HG03354 (cell line): ENCODE results near the gene C1S.
"Not testable (repeated sequence)": the region's sequence is repeated elsewhere in the genome, so short reads cannot be mapped to it uniquely, and the experiment has no call there.

Source experiments
- ATAC-seq: cut with Tn5 transposase; IDR thresholded peaks from one replicate; pipeline ENCODE4 v1.9.1; 2021; ENCODE audit warnings: mild to moderate bottlenecking; ENCODE audit not compliant: unreplicated experiment, poor library complexity, severe bottlenecking

Gene C1S

GRCh38 chr12:7042842-7043241 is 17.7 kb upstream of the C1S start:
- ATAC-seq, result no peak

DNA sequence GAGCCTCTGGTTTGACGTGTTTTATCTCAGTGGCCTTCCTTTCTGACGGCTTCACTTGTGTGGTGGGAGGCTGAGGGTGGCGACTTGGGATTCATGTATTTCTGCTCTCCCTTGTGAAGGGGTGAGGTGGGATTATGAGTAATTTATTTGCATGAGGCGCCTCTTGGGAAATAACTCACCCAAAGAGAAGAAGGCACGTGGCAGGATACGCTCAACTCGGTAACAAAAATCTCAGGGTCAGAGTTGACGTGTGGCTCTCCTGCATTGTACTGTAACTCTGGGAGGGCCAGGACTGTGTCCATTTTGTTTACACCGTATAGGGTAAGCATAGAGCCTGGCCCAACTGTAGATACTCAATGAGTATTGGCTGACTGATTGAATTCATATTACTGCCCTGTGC is 14.6 kb upstream of the C1S start:
- ATAC-seq, result no peak

- ATAC-seq, result no peak
Measured at GRCh38 chr12:7046383-7047105, 14.0 kb upstream of the C1S start.

DNA sequence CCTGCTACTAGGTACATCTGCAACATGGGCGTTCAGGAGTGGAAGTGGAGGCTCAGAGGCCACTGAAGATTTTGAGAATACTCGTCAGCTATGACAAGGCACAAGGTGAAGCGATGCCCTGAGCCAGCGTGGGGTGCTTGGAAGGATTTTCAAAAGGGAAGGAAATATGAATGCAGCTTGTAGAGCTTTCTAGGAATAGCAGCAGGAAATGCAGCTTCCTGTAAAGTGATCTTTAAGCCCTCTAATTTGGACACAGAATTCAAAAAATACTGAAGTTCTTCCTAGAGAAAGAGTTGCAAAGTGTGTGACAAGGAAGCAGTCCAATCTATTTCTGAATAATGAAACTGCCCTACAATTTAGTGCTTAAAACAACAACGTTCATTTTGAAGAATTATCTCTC is 13.2 kb upstream of the C1S start:
- ATAC-seq, result no peak

- ATAC-seq, result not testable (repeated sequence)
Measured at GRCh38 chr12:7049445-7049951, 11.0 kb upstream of the C1S start.

DNA sequence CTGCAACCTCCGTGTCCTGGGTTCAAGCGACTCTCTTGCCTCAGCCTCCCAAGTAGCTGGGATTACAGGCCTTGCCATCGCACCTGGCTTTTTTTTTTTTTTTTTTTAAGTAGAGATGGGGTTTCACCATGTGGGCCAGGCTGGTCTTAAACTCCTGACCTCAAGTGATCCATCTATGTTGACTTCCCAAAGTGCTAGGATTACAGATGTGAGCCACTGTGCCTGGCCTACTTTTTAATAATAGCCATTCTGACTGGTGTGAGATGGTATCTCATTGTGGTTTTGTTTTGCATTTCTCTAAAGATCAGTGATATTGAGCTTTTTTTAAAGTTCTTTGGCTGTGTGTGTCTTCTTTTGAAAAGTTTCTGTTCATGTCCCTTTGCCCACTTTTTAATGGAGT is 10.5 kb upstream of the C1S start:
- not testable (repeated sequence) for ATAC-seq

- ATAC-seq, result no peak
Measured at GRCh38 chr12:7054925-7055324, 5.6 kb upstream of the C1S start.

GRCh38 chr12:7055736-7056135 is 4.8 kb upstream of the C1S start:
- ATAC-seq, result not testable (repeated sequence)

GRCh38 chr12:7058163-7058845 is 2.2 kb upstream of the C1S start:
- ATAC-seq, result no peak

DNA sequence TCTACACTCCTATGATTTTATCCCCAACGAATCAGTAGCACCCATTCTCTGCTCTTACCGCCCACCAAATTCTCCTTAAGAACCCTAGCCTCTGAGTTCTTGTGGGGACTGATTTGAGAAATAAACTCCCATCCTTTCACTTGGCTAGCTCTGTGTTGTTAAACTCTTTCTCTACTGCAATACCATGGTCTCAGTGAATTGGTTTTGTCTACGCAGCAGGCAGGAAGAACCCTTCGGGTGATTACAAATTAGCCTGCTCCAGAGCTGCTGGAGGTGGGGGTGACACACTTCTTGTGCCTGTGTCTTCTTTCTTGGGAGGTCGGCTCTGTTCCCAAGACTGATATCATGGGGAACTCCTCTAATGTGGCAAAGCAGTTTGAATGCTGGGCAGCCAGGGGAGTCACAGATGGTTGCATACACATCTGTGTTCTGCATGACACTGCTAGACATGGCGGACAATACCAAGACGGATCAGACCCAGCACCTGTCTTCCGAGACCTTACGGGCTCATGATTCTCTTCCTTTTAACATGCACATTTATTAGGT is 1.6 kb upstream of the C1S start:
- no peak for ATAC-seq

GRCh38 chr12:7059780-7060179 is 738 bp upstream of the C1S start:
- ATAC-seq, result no peak

GRCh38 chr12:7061138-7061537 is 620 bp downstream of the C1S start:
- ATAC-seq, result no peak

DNA sequence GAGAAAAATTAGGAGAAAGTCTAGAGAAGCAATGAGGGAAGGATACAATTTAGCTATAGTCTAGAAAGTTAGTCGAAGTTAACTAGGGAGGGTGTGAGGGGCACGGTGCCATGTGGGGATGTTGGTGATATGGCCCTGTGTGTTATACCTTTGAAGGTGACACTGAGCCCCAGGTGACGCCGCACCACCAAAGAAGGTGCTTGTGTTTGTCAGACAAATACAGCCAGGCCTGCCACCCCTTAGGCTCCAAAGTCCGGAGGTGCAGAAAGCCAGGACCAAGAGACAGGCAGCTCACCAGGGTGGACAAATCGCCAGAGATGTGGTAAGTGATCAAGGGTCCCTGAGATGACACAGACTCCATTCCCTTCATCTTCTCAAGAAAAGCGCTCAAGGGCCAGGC is 1.1 kb downstream of the C1S start:
- no peak for ATAC-seq

- no peak for ATAC-seq
Measured at GRCh38 chr12:7064516-7064915, 4.0 kb downstream of the C1S start.

DNA sequence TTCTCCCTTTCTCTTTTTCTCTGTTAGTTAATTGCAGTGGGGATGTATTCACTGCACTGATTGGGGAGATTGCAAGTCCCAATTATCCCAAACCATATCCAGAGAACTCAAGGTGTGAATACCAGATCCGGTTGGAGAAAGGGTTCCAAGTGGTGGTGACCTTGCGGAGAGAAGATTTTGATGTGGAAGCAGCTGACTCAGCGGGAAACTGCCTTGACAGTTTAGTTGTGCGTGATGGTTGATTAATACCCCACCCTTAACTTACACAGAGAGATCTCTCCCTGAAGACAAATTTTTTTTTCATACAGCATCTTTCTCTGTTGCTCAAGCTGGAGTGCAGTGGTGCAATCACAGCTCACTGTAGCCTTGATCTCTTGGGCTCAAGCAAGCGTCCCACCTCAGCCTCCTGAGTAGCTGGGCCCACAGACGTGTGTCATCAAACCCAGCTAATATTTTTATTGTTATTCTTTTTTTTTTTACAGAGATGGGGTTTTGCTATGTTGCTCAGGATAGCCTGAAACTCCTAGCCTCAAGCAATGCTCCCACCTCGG is 4.6 kb downstream of the C1S start:
- ATAC-seq, result no peak

DNA sequence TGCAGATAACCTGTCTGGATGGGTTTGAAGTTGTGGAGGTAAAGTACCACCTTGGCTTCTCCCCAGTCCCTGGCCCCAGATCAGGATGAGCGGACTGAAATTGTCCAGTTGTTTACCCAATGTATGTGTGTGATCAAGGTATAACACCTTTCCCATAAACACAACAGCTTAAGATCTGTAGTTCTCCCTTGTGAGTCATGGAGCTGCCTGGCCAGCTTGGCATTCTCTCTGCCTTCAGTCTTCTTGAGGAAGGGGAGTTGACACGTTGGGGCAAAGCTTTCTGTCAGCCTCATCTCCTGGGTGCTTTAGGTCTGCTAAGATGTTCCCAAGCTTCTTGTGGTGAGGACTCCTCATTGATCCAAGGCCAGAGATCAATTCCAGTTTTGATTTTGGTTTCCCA is 6.1 kb downstream of the C1S start:
- ATAC-seq, result no peak

DNA sequence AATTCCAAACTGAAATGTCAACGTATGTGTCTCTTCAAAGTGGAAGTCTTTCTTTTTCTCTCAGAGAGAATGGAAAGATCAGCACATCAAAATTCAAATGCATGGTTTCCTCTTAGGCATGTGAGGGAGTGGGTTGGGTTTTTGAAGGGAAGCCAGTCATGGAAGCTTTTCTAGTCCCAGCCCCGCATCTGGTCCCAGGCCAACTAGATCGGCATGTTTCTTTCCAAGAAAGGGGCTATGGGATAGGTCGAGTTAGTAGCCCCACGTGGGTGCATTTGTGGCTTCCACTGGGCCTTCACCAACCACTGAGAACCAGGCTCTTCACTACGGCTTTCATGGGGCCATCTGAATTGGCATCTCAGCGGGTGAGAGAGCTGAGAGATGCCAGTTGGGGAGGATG is 6.6 kb downstream of the C1S start:
- no peak for ATAC-seq

GRCh38 chr12:7068240-7068993 is 7.9 kb downstream of the C1S start:
- ATAC-seq, result no peak

DNA sequence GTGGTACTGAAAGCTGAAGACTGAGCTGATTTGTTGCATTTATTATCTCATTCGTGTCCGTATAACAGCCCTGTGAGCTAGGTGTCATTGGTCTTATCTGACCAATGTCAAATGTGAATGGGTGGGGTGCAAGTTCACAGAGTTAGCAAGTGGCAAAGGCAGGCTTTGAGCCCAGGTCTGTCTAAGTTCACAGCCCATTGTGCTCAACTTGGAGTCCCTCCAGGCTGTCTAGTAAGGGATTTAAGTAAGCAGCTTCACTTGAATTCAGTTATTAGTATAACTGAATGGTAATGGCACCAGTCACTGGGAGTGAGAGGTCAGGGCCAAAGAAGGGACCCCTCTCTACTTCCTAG is 8.5 kb downstream of the C1S start:
- no peak for ATAC-seq

DNA sequence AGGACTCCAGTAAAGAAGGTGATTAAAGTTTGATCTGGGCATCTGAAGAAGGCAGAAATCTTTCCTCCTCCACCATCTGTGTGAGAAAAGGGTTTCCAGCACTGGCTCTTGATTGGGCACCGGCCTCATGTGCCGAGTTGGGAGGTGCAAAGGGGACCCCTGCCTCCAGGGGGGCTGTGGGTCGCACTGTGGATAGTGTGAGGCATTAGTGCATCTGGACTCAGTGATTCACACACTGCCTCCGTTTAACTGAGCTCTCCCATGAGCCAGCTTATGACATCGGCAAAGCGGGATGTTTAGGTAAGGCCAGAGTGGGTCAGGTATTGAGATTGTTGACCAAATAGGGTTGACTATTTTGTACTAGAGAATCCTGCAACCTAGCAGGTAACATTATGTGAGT is 8.9 kb downstream of the C1S start:
- ATAC-seq, result no peak
